Measurements from ENCODE around the gene CLDN2.
"Not testable (repeated sequence)": the region's sequence is repeated elsewhere in the genome, so short reads cannot be mapped to it uniquely, and the experiment has no call there.

The CLDN2 gene

DNA sequence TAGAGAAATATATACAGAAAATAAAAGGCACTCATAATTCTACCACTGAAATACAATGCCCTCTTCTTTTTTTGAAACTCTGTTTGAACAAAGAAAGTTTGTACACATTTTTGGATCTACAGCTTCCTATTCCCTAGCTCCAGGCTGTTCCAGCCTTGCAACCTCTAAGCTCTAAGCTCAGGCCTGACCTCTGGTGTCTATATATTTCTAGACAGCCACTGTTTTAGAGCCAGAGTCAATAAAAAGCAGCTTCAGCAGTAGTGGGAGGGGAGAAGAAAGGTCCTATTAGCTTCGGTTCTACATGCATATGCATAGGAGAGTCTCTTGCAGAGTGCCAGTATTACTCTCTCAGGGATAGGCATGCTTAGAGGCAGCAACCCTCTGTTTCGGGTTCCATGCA lies 39.7 kb downstream of the CLDN2 start:
- DNase-seq (ENCODE audit: low read depth in 2 of 2), result no peak

DNA sequence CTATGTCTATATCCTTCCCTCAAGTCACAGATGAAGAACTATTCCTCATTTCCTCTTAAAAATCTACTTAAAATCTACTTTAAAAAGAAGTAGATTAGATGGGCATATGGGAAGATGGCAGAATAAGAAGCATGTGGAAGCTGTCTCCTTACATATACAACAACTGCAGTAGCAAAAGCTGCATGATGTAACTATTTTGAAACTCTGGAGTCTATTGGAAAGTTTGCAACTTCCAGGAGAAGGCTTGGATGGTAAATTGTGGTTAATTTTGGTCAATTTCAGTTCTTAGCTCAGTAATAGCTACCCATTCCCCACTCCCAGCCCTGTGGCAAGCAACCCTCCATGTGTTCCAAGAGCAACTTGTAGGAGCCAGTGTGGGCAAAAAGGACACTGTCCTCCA lies 42.9 kb downstream of the CLDN2 start:
- DNase-seq (ENCODE audit: low read depth in 2 of 2), result no peak

DNA sequence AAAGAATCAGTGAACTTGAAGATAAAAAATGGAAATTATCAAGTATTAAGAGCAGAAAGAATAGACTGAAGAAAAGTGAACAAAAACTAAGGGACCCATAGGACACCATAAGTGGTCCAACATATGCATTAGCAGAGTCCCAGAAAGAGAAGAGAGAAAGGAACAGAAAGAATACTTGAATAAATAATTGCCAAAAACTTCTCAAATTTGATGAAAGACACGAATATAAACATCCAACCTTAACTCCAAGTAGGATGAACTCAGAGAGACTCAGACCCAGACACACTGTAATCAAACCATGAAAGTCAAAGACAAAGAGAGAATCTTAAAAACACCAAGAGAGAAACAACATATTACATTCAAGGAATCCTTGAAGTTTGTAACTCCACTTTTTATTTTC lies 44.1 kb downstream of the CLDN2 start:
- no peak for DNase-seq (ENCODE audit: low read depth in 2 of 2)

DNA sequence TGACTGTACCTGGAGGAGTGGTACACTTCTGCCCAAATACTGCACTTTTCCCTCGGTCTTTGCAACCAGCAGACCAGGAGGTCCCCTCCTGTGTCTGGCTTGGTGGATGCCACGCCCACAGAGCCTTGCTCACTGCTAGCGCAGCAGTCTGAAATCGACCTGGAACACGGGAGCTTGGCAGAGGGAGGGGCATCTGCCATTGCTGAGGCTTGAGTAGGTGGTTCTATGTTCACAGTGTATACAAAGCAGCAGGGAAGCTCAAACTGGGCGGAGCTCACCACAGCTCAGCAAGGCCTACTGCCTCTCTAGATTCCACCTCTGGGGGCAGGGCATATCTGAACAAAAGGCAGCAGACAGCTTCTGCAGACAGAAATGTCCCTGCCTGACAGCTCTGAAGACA lies 46.3 kb downstream of the CLDN2 start:
- DNase-seq (ENCODE audit: low read depth in 2 of 2), result not testable (repeated sequence)

DNA sequence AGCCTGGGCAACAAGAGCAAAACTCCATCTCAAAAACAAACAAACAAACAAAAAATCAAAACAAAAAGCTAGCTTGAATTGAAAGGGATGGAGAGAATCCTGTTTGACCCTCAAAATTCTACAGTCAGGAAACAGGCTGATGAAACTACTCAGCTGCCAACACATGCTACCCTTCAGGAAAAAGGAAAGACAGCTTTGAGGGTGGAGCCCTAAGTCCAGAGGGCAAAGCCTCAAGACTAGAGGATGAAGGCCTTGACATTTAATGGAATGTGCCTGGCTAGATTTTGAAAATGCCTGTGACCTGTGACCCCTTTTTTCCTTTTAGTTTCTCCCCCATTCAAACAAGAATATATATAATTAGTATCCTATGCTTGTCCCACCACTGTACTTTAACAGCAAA lies 52.7 kb downstream of the CLDN2 start:
- DNase-seq (ENCODE audit: low read depth in 2 of 2), result no peak

- no peak for DNase-seq (ENCODE audit: low read depth in 2 of 2)
Measured at GRCh38 chrX:106973433-106974149, 53.4 kb downstream of the CLDN2 start.

GRCh38 chrX:106976416-106976815 lies 56.2 kb downstream of the CLDN2 start:
- DNase-seq (ENCODE audit: low read depth in 2 of 2), result no peak
